Measurements from ENCODE around the gene LMO2. TPM values are rescaled to one million over a fixed set of nuclear protein-coding genes. Genes with fewer than 3 reads are reported as not detected.
A peak's percentile ranks its signal among the peaks of the same experiment; 100 is the strongest.

Gene LMO2
- 25.6 and 28.6 TPM in 2 replicates for total RNA-seq
- polyA plus RNA-seq = 27.7 and 33.4 TPM in 2 replicates

DNA sequence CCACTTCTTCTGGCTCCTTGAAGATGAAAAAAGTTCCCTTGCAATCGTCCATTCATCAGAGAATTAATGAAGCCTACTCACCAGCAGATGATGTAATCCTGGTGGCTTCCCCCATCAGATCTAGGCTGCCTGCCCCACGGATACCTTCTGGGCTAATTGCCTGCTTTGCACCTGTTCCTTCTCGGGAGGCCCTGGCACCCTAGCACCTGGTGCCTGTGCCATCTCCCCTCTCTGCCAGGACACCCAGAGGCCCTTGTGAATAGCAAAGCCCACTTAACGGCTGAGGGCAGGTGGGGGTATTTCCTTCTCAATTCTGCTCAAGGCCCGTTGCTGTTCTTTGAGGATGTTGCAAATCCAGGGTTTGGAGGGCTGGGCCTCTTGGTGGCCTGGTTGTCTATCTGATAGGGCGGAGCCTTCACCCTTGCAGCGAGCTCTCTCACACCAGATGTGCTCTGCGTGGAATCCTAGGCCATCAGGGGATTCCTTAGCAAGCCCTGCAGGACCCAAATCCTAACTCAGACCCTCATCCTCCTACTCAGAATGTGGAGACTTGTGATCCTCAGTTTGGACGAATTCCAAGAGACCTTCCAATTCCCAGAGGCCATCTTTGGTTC lies at the start of gene LMO2:
Gene LMO2, minus strand, starts transcription at position 363 of the 614 bp plus-strand sequence. CDS start 22,360 bp downstream, outside the sequence.
- Histone ChIP-seq H3K27me3 (no peaks in the 10 kb centered on the region), H3K4me3 (no peak within 1 kb of the TSS), H3K27ac (no peak within 1 kb of the TSS), H3K4me1 (ENCODE audit: low read depth) (peaks cover 8% of the 10 kb centered on the region), H3K36me3 (no peaks in the 10 kb centered on the region), H3K9me3 (ENCODE audit: low read depth) (no peaks in the 10 kb centered on the region)
- no peak for DNase-seq (ENCODE audit: low read depth in 1 of 2, low spot score in 1 of 2)
- TF ChIP-seq, protein P1, sequence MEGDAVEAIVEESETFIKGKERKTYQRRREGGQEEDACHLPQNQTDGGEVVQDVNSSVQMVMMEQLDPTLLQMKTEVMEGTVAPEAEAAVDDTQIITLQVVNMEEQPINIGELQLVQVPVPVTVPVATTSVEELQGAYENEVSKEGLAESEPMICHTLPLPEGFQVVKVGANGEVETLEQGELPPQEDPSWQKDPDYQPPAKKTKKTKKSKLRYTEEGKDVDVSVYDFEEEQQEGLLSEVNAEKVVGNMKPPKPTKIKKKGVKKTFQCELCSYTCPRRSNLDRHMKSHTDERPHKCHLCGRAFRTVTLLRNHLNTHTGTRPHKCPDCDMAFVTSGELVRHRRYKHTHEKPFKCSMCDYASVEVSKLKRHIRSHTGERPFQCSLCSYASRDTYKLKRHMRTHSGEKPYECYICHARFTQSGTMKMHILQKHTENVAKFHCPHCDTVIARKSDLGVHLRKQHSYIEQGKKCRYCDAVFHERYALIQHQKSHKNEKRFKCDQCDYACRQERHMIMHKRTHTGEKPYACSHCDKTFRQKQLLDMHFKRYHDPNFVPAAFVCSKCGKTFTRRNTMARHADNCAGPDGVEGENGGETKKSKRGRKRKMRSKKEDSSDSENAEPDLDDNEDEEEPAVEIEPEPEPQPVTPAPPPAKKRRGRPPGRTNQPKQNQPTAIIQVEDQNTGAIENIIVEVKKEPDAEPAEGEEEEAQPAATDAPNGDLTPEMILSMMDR (IDR thresholded peaks at IDR 0.05; ENCODE audit: low read depth, low read length) = no peak

DNA sequence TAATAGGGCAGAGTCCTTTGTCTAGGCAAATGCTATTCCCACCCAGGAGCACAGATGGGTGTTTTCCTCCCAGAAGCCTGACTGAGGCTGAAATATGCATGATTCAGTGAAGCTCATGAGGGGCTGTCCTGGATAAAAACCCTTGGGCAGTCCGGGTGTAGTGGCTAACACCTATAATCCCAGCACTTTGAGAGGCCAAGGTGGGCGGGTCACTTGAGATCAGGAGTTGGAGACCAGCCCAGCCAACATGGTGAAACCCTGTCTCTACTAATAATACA lies 48.6 kb upstream of the LMO2 start:
- Histone ChIP-seq H3K4me1 (ENCODE audit: low read depth) (peaks cover 23% of the 10 kb centered on the region), H3K4me3 (no peak overlapping the region), H3K27ac (no peak overlapping the region), H3K9me3 (ENCODE audit: low read depth) (no peaks in the 10 kb centered on the region), H3K36me3 (no peaks in the 10 kb centered on the region), H3K27me3 (no peaks in the 10 kb centered on the region)
- DNase-seq (ENCODE audit: low read depth in 1 of 2, low spot score in 1 of 2) = no peak
- TF ChIP-seq, protein P1 (IDR thresholded peaks at IDR 0.05; ENCODE audit: low read depth, low read length) = no peak

DNA sequence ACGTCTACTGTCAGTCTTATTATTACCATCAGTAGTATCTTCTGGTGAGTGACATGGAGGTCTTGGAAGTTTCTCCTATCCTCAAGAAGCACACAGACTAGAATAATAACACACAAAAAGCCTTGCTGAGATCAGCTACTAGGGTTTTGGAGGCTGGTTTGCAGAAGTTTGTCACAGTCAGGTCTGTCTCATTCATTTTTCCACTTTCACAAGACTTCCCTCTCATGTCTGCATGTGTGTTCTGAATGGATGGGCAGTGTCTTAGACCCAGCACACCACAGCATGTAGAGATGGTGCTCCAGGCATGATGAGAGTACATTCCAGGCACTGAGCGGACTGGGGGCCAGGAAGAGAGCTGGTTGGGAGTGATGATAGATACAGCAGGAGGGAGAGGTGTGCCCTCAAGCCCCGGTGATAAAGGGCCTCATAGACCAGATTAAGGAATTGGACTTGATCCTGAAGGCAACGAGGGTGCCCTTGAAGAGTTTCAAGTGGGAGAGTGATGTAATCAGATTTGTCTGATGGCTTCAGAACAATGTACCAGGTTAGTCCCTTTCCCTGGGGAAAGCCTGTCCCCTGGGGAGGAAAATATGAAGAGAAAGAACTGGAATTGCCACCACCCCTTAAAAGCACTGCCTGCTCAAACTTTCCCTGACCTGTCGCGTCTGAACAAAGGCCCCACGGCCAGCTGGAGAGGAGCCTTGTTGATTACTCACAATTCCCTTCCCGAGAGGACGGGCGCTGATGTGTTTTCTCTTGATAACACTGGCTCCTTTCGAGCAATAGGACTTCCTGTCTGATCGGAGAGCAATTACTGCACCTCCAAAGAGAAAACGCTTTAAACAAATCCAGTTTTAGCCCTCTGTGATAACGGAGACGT lies 45.1 kb upstream of the LMO2 start:
- DNase-seq (ENCODE audit: low read depth in 1 of 2, low spot score in 1 of 2) = peak; percentile 65 to 73
- Histone ChIP-seq H3K4me3 (no peak overlapping the region), H3K27me3 (no peaks in the 10 kb centered on the region), H3K27ac (peak overlapping the region; percentile 86), H3K9me3 (ENCODE audit: low read depth) (no peaks in the 10 kb centered on the region), H3K36me3 (no peaks in the 10 kb centered on the region), H3K4me1 (ENCODE audit: low read depth) (peaks cover 25% of the 10 kb centered on the region)
- TF ChIP-seq, protein P1 (IDR thresholded peaks at IDR 0.05; ENCODE audit: low read depth, low read length) = no peak

DNA sequence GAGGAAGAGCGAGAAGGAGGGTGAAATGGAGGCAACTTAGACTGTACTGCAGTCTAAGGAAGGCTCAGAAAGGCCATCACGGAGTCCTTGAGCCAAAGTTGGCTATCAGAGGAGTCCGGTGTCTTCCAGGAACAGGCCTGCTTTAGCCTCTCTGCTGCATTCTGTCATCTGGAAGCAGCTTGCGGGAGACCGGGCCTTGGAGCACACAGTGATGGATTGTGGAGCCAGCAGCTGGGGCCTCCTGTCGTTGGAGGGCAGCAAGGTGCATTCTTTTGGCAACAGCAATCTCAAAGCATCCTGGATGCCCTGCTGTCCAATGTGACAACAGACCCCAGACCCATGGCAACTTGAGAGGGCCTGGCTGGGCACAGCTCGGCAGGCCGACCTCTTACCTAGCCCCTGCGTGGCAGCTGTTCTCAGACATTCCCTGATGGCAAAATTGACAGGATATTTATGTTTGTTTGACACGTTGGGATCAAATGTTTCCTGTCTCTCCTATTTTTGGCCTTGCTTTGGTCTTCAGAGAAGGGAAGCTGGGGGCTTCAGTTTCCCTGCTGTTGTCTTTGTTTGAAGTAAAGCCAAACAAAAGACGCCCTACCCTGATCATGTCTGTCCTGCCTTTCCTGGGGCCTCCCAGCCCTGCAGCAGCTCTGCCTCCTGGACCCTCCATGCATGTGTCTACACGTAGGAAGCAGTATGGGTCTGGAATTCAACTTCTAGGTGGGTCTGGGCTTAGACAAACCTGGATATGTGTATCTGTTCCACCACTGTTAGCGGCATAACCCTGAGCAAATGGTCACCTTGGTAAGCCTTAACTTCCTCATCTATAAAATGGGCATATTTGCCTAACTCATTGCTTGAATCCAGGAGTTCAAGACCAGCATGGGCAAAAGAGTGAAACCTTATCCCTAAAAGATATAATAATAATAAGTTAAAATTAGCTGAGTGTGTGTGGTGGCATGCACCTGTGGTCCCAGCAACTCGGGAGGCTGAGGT lies 43.9 kb upstream of the LMO2 start:
- TF ChIP-seq, protein P1 (IDR thresholded peaks at IDR 0.05; ENCODE audit: low read depth, low read length) = no peak
- no peaks in the 10 kb centered on the region for H3K9me3 ChIP-seq (ENCODE audit: low read depth)
- no peaks in the 10 kb centered on the region for H3K36me3 ChIP-seq
- peaks cover 19% of the 10 kb centered on the region for H3K4me1 ChIP-seq (ENCODE audit: low read depth)
- no peaks in the 10 kb centered on the region for H3K27me3 ChIP-seq
- DNase-seq (ENCODE audit: low read depth in 1 of 2, low spot score in 1 of 2) = no peak
- H3K27ac ChIP-seq = no peak overlapping the region
- no peak overlapping the region for H3K4me3 ChIP-seq

DNA sequence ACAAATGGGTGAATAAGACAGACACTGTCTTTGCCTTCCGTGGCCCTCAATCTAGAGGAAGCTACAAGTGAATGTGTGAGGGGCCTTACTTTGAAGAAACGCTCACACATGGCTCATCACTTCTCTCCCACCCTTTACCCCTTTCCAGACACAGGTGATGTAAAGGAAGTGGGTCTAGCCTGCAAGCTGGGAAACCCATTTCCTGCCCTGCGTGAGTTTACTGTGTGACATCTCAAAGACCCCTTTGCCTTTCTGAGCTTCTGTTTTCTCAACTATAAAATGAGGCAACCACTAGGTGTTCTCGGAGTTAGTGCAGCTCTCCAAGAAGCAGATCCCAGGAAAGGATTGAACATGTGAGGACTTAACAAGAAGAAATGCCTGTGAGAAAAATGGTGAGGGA lies 43.1 kb upstream of the LMO2 start:
- no peaks in the 10 kb centered on the region for H3K9me3 ChIP-seq (ENCODE audit: low read depth)

More for the DNA sequence above, 43.1 kb upstream of the LMO2 start:
- DNase-seq (ENCODE audit: low read depth in 1 of 2, low spot score in 1 of 2) = no peak
- no peak overlapping the region for H3K4me3 ChIP-seq
- H3K27ac ChIP-seq = no peak overlapping the region
- TF ChIP-seq, protein P1 (IDR thresholded peaks at IDR 0.05; ENCODE audit: low read depth, low read length) = no peak
- H3K36me3 ChIP-seq = no peaks in the 10 kb centered on the region
- no peaks in the 10 kb centered on the region for H3K27me3 ChIP-seq
- peaks cover 25% of the 10 kb centered on the region for H3K4me1 ChIP-seq (ENCODE audit: low read depth)
